A673 (cell line): Measurements from ENCODE around the gene HDGFL3.

Experiments used
- CTCF ChIP-seq: fragments of 300-800, 200-600 bp; sonication (generic); conservative IDR thresholded peaks from 2 replicates; pipeline ENCODE4 v1.5.1; 2017; ENCODE audit warnings: low read depth, mild to moderate bottlenecking, antibody characterized with exemption, low read length, moderate library complexity, mixed read lengths
- EZH2 ChIP-seq: fragments of 200-600 bp; sonication (generic); IDR thresholded peaks from 2 replicates; pipeline ENCODE4 v1.6.1; 2017; ENCODE audit warnings: borderline replicate concordance, low read depth, mild to moderate bottlenecking, mixed read lengths, antibody characterized with exemption, low read length; ENCODE audit not compliant: poor library complexity, severe bottlenecking

GRCh38 chr15:83078712-83079111 is 128.9 kb downstream of the HDGFL3 start:
- TF ChIP-seq CTCF: no peak
- TF ChIP-seq EZH2: no peak
